ENCODE measurements around the gene MYLK.

DNA sequence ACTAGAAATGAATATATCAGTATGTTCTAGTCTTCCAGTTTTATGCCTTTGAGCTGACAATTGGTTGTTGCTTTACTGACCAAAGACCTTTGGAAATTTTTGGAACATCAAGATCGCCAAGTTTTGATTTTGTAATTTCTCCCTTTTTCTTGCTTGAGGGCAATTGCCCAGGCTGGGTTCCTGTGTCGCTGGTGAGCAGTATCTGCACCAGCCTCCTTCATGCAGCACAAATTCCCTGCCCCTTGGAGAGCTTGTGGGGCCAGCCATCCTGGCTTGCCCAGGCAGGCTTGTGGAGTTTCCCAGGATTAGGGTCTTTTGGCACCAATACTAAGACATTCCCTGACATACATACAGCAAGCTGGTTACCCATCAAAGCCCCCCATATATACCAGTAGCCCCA lies 261.4 kb downstream of the MYLK start:
- TF ChIP-seq, protein P1, sequence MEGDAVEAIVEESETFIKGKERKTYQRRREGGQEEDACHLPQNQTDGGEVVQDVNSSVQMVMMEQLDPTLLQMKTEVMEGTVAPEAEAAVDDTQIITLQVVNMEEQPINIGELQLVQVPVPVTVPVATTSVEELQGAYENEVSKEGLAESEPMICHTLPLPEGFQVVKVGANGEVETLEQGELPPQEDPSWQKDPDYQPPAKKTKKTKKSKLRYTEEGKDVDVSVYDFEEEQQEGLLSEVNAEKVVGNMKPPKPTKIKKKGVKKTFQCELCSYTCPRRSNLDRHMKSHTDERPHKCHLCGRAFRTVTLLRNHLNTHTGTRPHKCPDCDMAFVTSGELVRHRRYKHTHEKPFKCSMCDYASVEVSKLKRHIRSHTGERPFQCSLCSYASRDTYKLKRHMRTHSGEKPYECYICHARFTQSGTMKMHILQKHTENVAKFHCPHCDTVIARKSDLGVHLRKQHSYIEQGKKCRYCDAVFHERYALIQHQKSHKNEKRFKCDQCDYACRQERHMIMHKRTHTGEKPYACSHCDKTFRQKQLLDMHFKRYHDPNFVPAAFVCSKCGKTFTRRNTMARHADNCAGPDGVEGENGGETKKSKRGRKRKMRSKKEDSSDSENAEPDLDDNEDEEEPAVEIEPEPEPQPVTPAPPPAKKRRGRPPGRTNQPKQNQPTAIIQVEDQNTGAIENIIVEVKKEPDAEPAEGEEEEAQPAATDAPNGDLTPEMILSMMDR (IDR thresholded peaks at IDR 0.05): no peak
- no peak for TF ChIP-seq POLR2A (IDR thresholded peaks at IDR 0.05)
